Thoracic aorta (tissue), 2 donors: Measurements from ENCODE around the gene ZXDA. TPM values are rescaled to one million over a fixed set of nuclear protein-coding genes. Genes with fewer than 3 reads are reported as not detected.
"Not testable (repeated sequence)": the region's sequence is repeated elsewhere in the genome, so short reads cannot be mapped to it uniquely, and the experiment has no call there.

Experiments used
- ATAC-seq: fragments of 150-250 bp; one replicate; pipeline ENCODE4 v1.8.0; 2017; ENCODE audit warnings: low read depth; ENCODE audit not compliant: insufficient number of reproducible peaks, low FRiP score
- DNase-seq: peaks from one replicate; pipeline ENCODE4 v3.0.0-alpha.2; 2020; ENCODE audit warnings: low spot score
- H3K27ac ChIP-seq, 2 donors: fragments of 200-600 bp; sonication (generic); 1 replicate in 1 of 2; 2 replicates in 1 of 2; pipeline ENCODE4 v1.5.1; 2016; ENCODE audit warnings: mild to moderate bottlenecking in 2 of 2, moderate library complexity in 2 of 2
- H3K27me3 ChIP-seq: fragments of 200-600 bp; sonication (generic); replicated peaks from 2 replicates; pipeline ENCODE4 v1.6.0; 2016; ENCODE audit warnings: mild to moderate bottlenecking; ENCODE audit not compliant: insufficient read depth
- H3K36me3 ChIP-seq: fragments of 200-600 bp; sonication (generic); one replicate; pipeline ENCODE4 v1.5.1; 2016
- H3K4me1 ChIP-seq, 2 donors: fragments of 200-600 bp; sonication (generic); 1 replicate in 1 of 2; 2 replicates in 1 of 2; pipeline versions ENCODE4 v1.5.1 to v1.6.0; 2016; ENCODE audit warnings: low read depth in 2 of 2, mild to moderate bottlenecking in 1 of 2; ENCODE audit not compliant: control insufficient read depth in 1 of 2
- H3K4me3 ChIP-seq: fragments of 200-600 bp; sonication (generic); 2 replicates; pipeline ENCODE4 v1.5.1; 2016; ENCODE audit warnings: mild to moderate bottlenecking
- H3K9me3 ChIP-seq: fragments of 200-600 bp; sonication (generic); 2 replicates; pipeline ENCODE4 v1.5.1; 2016
- total RNA-seq, 2 donors: library from RNA; depleted of rRNA; stranded (reverse); fragments of >200 nt; gene quantifications; one replicate each; pipeline versions ENCODE4 v1.1.0 to v1.2.3, GENCODE V29; 2016
- TF ChIP-seq, protein P1 (sequence below): fragments of 200-600 bp; sonication (generic); IDR thresholded peaks from one replicate; pipeline ENCODE4 v1.5.1; 2019; ENCODE audit warnings: antibody characterized with exemption

ZXDA gene, protein sequence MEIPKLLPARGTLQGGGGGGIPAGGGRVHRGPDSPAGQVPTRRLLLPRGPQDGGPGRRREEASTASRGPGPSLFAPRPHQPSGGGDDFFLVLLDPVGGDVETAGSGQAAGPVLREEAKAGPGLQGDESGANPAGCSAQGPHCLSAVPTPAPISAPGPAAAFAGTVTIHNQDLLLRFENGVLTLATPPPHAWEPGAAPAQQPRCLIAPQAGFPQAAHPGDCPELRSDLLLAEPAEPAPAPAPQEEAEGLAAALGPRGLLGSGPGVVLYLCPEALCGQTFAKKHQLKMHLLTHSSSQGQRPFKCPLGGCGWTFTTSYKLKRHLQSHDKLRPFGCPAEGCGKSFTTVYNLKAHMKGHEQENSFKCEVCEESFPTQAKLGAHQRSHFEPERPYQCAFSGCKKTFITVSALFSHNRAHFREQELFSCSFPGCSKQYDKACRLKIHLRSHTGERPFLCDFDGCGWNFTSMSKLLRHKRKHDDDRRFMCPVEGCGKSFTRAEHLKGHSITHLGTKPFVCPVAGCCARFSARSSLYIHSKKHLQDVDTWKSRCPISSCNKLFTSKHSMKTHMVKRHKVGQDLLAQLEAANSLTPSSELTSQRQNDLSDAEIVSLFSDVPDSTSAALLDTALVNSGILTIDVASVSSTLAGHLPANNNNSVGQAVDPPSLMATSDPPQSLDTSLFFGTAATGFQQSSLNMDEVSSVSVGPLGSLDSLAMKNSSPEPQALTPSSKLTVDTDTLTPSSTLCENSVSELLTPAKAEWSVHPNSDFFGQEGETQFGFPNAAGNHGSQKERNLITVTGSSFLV
- 10 to 100 TPM in 1 of 2 donors, 1 to 10 TPM in 1; 8.9 to 13.8 TPM for total RNA-seq

GRCh38 chrX:57910287-57910912, at the start of gene ZXDA:
Gene ZXDA (minus strand): TSS chrX:57910458. CDS start chrX:57910420, 38 bp downstream.
- not testable (repeated sequence) for H3K9me3 ChIP-seq, H3K27me3 ChIP-seq, H3K36me3 ChIP-seq, DNase-seq
- peak within 1 kb of the TSS; percentile 74 for H3K4me3 ChIP-seq
- peaks cover 0 to 22% of the 10 kb centered on the region in 2 donors for H3K4me1 ChIP-seq
- ATAC-seq = peak; percentile 58
- H3K27ac ChIP-seq = peak within 1 kb of the TSS; percentile 75 to 90

DNA sequence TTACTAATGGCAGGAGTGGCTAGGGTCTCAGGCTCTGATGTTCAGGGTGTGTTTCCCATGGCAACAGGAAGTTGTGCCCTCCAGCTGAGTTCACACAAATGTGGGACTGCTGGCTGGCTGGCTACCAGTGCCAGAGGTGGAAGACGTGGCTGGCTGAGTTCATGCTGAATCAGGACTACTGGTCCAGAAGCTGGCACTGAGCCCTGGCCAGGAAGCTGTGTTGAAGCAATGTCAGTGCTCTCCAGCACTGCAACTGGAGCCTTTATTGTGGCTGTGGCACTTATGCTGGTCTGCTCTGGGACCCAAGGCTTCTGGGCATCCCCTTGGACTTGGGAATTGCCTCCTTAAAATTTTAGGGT, 42.0 kb upstream of the ZXDA start:
- DNase-seq (no peak), ATAC-seq (no peak)
- Histone ChIP-seq H3K4me3 (no peak overlapping the region), H3K27me3 (no peaks in the 10 kb centered on the region), H3K4me1 (no peaks in the 10 kb centered on the region), H3K27ac (no peak overlapping the region), H3K9me3 (no peaks in the 10 kb centered on the region), H3K36me3 (no peaks in the 10 kb centered on the region)
- TF ChIP-seq, protein P1, sequence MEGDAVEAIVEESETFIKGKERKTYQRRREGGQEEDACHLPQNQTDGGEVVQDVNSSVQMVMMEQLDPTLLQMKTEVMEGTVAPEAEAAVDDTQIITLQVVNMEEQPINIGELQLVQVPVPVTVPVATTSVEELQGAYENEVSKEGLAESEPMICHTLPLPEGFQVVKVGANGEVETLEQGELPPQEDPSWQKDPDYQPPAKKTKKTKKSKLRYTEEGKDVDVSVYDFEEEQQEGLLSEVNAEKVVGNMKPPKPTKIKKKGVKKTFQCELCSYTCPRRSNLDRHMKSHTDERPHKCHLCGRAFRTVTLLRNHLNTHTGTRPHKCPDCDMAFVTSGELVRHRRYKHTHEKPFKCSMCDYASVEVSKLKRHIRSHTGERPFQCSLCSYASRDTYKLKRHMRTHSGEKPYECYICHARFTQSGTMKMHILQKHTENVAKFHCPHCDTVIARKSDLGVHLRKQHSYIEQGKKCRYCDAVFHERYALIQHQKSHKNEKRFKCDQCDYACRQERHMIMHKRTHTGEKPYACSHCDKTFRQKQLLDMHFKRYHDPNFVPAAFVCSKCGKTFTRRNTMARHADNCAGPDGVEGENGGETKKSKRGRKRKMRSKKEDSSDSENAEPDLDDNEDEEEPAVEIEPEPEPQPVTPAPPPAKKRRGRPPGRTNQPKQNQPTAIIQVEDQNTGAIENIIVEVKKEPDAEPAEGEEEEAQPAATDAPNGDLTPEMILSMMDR = no peak

GRCh38 chrX:57951666-57952319, 41.5 kb upstream of the ZXDA start:
- DNase-seq (no peak), ATAC-seq (no peak)
- TF ChIP-seq, protein P1 = no peak
- no peaks in the 10 kb centered on the region for H3K4me1 ChIP-seq
- H3K4me3 ChIP-seq = no peak overlapping the region
- no peak overlapping the region for H3K27ac ChIP-seq
- no peaks in the 10 kb centered on the region for H3K27me3 ChIP-seq
- H3K36me3 ChIP-seq = no peaks in the 10 kb centered on the region
- H3K9me3 ChIP-seq = no peaks in the 10 kb centered on the region

DNA sequence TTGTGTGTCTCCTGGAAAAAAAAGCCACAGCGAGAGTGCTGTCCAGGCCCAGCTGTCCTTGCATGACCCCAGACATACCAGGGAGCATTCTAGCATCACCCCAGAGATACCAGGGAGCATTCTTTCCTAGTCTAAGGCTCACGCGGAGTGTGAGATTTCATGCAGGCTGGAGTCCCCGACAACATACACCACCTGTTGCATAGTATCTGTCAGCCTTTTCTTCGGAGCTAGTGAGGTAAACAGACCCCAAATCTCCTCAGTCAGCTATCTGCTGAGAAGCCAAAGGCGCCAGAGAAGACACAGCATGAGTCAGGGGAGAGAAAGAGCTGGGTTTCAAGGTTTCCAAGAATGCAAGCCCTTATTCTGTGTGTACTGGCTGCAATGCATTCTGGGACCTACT, 23.1 kb upstream of the ZXDA start:
- TF ChIP-seq, protein P1 = no peak
- Histone ChIP-seq H3K27ac (no peak overlapping the region), H3K36me3 (no peaks in the 10 kb centered on the region), H3K27me3 (no peaks in the 10 kb centered on the region), H3K9me3 (no peaks in the 10 kb centered on the region), H3K4me1 (no peaks in the 10 kb centered on the region), H3K4me3 (no peak overlapping the region)
- DNase-seq (no peak), ATAC-seq (no peak)

DNA sequence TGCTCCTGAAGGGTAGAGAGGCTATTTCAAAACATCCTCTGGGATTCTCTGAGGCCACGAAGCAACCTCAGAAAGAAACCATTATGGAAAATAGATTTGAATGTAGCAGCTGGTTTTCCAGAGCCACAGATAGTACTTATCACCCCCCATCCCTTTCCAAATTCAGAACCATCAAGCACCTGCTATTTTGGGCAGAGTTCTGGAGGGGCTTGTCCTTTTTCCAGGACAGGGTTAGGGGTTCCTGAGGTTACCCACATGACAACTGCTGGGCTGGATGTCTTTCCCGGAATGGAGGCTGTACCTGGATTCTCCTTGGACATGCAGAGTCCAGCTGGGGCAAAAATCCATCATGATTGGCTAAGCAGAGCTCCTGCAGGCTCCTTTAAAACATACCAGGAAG, 22.0 kb upstream of the ZXDA start:
- no peaks in the 10 kb centered on the region for H3K27me3 ChIP-seq
- H3K27ac ChIP-seq = no peak overlapping the region
- ATAC-seq (no peak), DNase-seq (no peak)
- no peaks in the 10 kb centered on the region for H3K9me3 ChIP-seq
- TF ChIP-seq, protein P1 = no peak
- H3K4me1 ChIP-seq = no peaks in the 10 kb centered on the region
- H3K36me3 ChIP-seq = no peaks in the 10 kb centered on the region
- no peak overlapping the region for H3K4me3 ChIP-seq
